GM12892 (cell line): ENCODE results near the gene ECE1.

Experiments
- POLR2A ChIP-seq: IDR thresholded peaks from 2 replicates; pipeline ENCODE4 v1.6.1; 2011; ENCODE audit warnings: low read depth, low read length, control low read depth
- POLR2AphosphoS5 ChIP-seq: IDR thresholded peaks from 2 replicates; pipeline ENCODE4 v1.6.1; 2011; ENCODE audit warnings: low read depth, low read length, control low read depth

GRCh38 chr1:21326861-21327344, 36.6 kb upstream of the ECE1 start:
- TF ChIP-seq POLR2A = no peak
- TF ChIP-seq POLR2AphosphoS5 = no peak
